ENCODE measurements around the gene STIP1.

The STIP1 gene

DNA sequence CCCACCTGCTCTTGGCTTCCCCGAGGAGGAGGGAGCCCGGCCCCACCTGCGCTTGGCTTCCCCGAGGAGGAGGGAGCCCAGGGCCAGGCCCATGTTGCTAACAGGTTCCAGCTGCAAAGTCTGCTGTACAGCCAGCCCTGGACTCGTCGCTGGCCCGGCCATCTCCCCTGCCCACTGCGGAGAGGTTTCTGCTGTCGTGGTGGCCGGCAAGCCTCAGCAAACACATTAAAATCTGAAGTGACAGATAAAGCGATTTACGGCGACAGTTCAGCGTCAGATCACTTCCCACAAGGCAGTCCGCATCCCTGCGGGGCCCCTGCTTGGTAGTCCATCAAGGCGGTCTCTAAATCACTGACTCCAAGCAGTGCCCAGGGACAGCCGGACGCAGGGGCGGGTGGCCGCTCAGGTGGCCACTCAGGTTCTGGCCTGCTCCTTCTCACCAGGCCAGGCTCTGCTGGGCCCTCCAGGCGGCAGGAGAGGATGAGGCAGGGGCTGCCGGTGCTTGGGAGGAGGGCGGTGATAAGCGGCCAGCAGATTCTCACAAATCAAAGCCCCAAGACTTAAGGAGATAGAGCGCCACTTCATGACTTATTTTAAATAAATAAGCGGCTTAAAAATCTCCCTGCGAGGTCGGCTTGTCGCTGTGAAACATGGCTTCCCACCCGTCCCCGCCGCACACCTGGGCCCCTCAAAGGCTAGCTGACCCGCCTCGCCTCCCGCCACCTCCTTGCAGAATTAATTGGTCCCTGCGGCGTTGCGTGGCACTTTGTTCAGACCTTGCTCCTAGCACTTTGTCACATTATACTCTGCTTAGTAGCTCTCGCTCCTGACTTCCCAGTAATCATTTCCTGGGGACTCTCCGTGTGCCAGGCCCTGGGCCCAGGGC, 41.1 kb upstream of the STIP1 start:
- Histone ChIP-seq H3F3A (ENCODE audit: insufficient read depth, low read length) (no peaks in the 10 kb centered on the region), H3K4me2 (ENCODE audit: low read length) (no peak overlapping the region), H2AFZ (ENCODE audit: low read length) (no peak overlapping the region), H3K27me3 (ENCODE audit: insufficient read depth, low read length) (peaks cover 11% of the 10 kb centered on the region; the same call in 1 of the 2 replicates), H3K27ac (ENCODE audit: low read depth, low read length, poor library complexity, severe bottlenecking) (no peak overlapping the region), H3K9ac (ENCODE audit: low read length) (no peak overlapping the region), H3K4me3 (ENCODE audit: low read depth, low read length, poor library complexity, severe bottlenecking) (no peak overlapping the region), H3K79me2 (ENCODE audit: insufficient read depth, low read length) (no peaks in the 10 kb centered on the region), H3K36me3 (ENCODE audit: insufficient read depth, low read length) (no peaks in the 10 kb centered on the region), H3K9me2 (ENCODE audit: low read depth, low read length) (no peaks in the 10 kb centered on the region), H3K9me3 (ENCODE audit: low read length) (no peaks in the 10 kb centered on the region), H4K20me1 (ENCODE audit: insufficient read depth, low read length) (no peaks in the 10 kb centered on the region), H3K4me1 (ENCODE audit: insufficient read depth, low read length, severe bottlenecking) (no peaks in the 10 kb centered on the region)
- TF ChIP-seq, protein P1, sequence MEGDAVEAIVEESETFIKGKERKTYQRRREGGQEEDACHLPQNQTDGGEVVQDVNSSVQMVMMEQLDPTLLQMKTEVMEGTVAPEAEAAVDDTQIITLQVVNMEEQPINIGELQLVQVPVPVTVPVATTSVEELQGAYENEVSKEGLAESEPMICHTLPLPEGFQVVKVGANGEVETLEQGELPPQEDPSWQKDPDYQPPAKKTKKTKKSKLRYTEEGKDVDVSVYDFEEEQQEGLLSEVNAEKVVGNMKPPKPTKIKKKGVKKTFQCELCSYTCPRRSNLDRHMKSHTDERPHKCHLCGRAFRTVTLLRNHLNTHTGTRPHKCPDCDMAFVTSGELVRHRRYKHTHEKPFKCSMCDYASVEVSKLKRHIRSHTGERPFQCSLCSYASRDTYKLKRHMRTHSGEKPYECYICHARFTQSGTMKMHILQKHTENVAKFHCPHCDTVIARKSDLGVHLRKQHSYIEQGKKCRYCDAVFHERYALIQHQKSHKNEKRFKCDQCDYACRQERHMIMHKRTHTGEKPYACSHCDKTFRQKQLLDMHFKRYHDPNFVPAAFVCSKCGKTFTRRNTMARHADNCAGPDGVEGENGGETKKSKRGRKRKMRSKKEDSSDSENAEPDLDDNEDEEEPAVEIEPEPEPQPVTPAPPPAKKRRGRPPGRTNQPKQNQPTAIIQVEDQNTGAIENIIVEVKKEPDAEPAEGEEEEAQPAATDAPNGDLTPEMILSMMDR (IDR thresholded peaks at IDR 0.05; ENCODE audit: low read length): no peak
- TF ChIP-seq EZH2 (IDR thresholded peaks at IDR 0.05; ENCODE audit: borderline replicate concordance, low read length): no peak

DNA sequence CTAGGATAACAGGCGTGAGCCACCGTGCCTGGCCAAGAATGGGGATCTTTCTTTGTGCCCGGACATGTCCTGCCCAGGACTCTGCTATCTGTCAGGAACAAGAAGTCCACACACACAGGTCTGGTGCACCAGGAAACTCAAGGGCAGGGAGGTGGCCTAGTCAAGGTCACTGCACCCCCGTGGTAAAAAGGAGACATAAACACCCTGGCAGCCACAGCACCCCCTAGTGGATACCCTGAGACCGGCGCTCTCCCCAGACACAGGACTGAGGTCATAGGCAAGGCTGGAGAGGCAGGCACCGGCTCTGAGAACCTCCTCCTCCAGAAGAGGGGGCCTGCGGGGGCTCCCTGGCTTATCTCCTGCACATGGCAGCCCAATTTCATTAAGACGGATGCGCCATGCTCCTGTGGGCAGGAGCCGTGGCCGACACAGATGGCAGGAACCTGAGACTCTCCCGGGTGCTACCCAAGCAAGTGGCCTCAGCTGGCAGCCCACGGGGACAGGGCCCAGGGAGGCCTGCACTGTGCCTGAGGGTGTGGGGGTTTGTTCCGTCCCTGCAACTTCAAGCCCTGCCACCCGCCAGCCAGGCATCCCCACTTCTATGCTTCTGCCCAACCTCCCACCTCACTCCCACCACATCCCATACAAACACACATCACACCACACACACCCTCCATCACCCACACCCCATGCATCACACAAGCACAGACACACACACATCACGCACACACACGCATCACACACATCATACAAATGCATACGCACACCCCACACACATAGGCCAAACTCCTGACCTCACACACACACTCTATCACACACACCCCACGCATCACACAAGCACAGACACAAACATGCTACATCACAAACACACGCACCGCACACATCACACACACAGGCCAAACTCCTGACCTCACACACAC, 39.7 kb upstream of the STIP1 start:
- Histone ChIP-seq H3K27ac (ENCODE audit: low read depth, low read length, poor library complexity, severe bottlenecking) (no peak overlapping the region), H3F3A (ENCODE audit: insufficient read depth, low read length) (no peaks in the 10 kb centered on the region), H2AFZ (ENCODE audit: low read length) (no peak overlapping the region), H4K20me1 (ENCODE audit: insufficient read depth, low read length) (no peaks in the 10 kb centered on the region), H3K9ac (ENCODE audit: low read length) (no peak overlapping the region), H3K79me2 (ENCODE audit: insufficient read depth, low read length) (no peaks in the 10 kb centered on the region), H3K27me3 (ENCODE audit: insufficient read depth, low read length) (peaks cover 13% of the 10 kb centered on the region; the same call in 1 of the 2 replicates), H3K9me2 (ENCODE audit: low read depth, low read length) (no peaks in the 10 kb centered on the region), H3K4me1 (ENCODE audit: insufficient read depth, low read length, severe bottlenecking) (no peaks in the 10 kb centered on the region), H3K36me3 (ENCODE audit: insufficient read depth, low read length) (no peaks in the 10 kb centered on the region), H3K4me2 (ENCODE audit: low read length) (no peak overlapping the region), H3K4me3 (ENCODE audit: low read depth, low read length, poor library complexity, severe bottlenecking) (no peak overlapping the region), H3K9me3 (ENCODE audit: low read length) (no peaks in the 10 kb centered on the region)
- TF ChIP-seq EZH2 (IDR thresholded peaks at IDR 0.05; ENCODE audit: borderline replicate concordance, low read length): no peak
- TF ChIP-seq, protein P1 (IDR thresholded peaks at IDR 0.05; ENCODE audit: low read length): peak; percentile 82

DNA sequence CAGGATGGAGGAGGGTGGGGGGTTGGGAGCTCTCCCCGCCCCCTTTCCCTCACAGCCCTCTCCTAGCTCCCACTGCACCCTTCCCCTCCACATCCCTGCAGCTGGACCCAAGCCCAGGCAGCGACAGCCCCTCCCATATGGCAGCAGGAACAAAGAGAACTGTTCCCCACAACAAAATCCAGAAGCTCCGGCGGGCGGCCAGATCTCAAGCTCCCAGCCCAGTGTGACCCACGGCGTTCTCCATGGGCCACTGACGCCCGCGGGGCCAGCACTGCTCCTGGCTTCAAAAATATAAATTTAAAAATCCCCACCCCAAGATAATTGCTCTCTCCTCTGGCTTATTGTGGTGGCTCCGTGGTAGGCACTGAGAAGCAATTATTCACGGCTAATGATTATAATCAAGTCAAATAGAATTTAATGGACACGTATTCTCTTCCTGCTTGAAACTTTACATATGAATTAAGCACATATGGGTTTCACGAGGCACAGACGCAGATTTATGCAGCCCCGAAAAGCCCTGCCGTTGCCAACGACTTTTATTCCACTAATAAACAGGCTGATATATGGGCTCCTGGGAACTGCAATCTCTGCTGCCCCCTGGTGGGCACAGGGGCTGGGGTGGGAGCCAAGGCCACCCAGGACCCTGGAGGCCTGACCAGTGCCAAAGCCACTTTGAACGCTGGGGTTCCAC, 37.6 kb upstream of the STIP1 start:
- Histone ChIP-seq H3K36me3 (ENCODE audit: insufficient read depth, low read length) (no peaks in the 10 kb centered on the region), H3K9me3 (ENCODE audit: low read length) (no peaks in the 10 kb centered on the region), H3K27ac (ENCODE audit: low read depth, low read length, poor library complexity, severe bottlenecking) (no peak overlapping the region), H3K9me2 (ENCODE audit: low read depth, low read length) (no peaks in the 10 kb centered on the region), H3K4me3 (ENCODE audit: low read depth, low read length, poor library complexity, severe bottlenecking) (no peak overlapping the region), H3K9ac (ENCODE audit: low read length) (no peak overlapping the region), H3K79me2 (ENCODE audit: insufficient read depth, low read length) (no peaks in the 10 kb centered on the region), H4K20me1 (ENCODE audit: insufficient read depth, low read length) (no peaks in the 10 kb centered on the region), H2AFZ (ENCODE audit: low read length) (no peak overlapping the region), H3K4me1 (ENCODE audit: insufficient read depth, low read length, severe bottlenecking) (no peaks in the 10 kb centered on the region), H3K4me2 (ENCODE audit: low read length) (no peak overlapping the region), H3F3A (ENCODE audit: insufficient read depth, low read length) (no peaks in the 10 kb centered on the region), H3K27me3 (ENCODE audit: insufficient read depth, low read length) (peaks cover 8% of the 10 kb centered on the region; the same call in 1 of the 2 replicates)
- TF ChIP-seq, protein P1 (IDR thresholded peaks at IDR 0.05; ENCODE audit: low read length): peak; percentile 93
- TF ChIP-seq EZH2 (IDR thresholded peaks at IDR 0.05; ENCODE audit: borderline replicate concordance, low read length): no peak

All from OCI-LY1 (cell line).